Measurements from ENCODE around the gene ZNF362.
A peak's percentile ranks its signal among the peaks of the same experiment; 100 is the strongest.
"Not testable (repeated sequence)": the region's sequence is repeated elsewhere in the genome, so short reads cannot be mapped to it uniquely, and the experiment has no call there.

The ZNF362 gene

DNA sequence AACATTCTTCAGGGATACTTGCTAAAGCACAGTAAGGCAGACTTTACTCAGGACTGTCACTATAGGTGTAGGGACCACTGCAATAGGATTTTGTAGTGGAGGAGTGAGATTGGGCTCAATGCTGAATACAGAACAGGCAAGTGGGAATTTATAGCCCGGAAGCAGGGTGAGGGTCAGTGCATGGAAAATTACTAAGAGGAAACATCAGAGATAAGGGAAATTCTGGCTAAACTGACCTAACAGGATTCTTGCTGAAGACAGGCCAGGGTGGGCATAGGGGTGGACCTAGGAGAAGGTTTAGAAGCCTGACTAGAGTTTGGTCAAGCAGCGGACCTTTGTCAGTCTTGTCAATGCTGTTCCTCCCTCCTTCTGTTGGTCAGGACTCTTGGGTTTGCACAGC is 20.8 kb upstream of the ZNF362 start:
- H3K27ac ChIP-seq = 0 out of 2 replicates have a peak overlapping the region, but pooled peaks have one; percentile 2
- TF ChIP-seq, protein P1, sequence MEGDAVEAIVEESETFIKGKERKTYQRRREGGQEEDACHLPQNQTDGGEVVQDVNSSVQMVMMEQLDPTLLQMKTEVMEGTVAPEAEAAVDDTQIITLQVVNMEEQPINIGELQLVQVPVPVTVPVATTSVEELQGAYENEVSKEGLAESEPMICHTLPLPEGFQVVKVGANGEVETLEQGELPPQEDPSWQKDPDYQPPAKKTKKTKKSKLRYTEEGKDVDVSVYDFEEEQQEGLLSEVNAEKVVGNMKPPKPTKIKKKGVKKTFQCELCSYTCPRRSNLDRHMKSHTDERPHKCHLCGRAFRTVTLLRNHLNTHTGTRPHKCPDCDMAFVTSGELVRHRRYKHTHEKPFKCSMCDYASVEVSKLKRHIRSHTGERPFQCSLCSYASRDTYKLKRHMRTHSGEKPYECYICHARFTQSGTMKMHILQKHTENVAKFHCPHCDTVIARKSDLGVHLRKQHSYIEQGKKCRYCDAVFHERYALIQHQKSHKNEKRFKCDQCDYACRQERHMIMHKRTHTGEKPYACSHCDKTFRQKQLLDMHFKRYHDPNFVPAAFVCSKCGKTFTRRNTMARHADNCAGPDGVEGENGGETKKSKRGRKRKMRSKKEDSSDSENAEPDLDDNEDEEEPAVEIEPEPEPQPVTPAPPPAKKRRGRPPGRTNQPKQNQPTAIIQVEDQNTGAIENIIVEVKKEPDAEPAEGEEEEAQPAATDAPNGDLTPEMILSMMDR (conservative IDR thresholded peaks at IDR 0.05) = no peak
- no peak for TF ChIP-seq ZFX (IDR thresholded peaks at IDR 0.05)

DNA sequence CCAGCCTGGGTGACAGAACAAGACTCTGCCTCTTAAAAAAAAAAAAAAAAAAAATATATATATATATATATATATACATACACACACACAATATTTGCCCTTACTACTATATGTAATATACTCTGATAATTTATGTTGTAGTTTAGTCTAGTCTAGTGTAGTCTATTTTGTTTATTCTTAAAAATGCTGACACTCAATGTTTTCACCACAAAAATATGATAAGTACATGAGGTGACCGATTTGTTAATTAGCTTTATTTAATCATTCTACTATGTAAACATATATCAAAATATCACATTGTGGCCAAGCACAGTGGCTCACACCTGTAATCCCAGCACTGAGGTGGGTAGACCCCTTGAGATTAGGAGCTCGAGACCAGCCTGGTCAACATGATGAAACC is 19.8 kb upstream of the ZNF362 start:
- H3K27ac ChIP-seq = no peak overlapping the region
- TF ChIP-seq, protein P1 (conservative IDR thresholded peaks at IDR 0.05) = no peak
- TF ChIP-seq ZFX (IDR thresholded peaks at IDR 0.05) = no peak

DNA sequence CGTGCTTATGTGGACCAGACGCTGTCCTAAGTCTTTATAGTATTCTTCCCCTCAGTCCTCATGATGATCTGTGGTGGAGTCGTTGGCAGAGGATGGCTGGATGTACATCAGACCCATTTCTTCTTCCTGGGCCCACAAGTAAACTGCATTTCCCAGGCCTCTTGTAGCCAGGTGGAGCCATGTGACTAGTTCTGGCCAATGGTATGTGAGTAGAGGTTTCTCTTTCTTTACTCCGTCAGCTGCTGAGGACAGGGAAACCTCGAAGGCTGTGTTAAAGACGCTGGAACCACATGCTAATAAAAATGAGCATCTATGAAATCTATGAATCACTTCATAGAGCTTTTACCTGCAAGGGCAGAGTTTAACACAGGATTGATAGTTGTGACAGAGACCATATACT is 18.7 kb upstream of the ZNF362 start:
- H3K27ac ChIP-seq = no peak overlapping the region

GRCh38 chr1:33238194-33238724 is 18.0 kb upstream of the ZNF362 start:
- not testable (repeated sequence) for H3K27ac ChIP-seq

More for the DNA sequence above, 18.7 kb upstream of the ZNF362 start:
- TF ChIP-seq, protein P1 (conservative IDR thresholded peaks at IDR 0.05) = no peak
- no peak for TF ChIP-seq ZFX (IDR thresholded peaks at IDR 0.05)

- not testable (repeated sequence) for H3K27ac ChIP-seq
These were observed 16.9 kb upstream of the ZNF362 start for GRCh38 chr1:33239410-33239809.

DNA sequence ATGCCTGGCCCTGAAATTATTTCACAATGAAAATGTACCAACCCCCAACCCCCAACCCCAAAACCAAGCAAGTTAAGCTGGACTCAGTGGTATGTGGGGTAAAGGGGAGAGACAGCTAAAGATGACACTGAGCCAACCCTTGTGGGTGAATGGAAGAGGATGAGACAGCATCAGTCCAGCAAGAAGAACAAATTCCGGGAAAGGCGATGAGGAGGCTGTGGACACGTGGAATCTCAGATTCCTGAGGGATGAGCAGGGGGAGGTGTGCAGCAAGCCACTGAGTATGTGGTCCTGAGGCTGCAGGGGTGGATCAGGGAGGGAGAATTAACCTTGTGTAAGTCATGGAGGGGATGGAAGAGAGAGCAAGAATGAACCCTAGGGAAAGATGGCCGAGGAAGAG is 14.4 kb upstream of the ZNF362 start:
- TF ChIP-seq, protein P1 (conservative IDR thresholded peaks at IDR 0.05) = no peak
- TF ChIP-seq ZFX (IDR thresholded peaks at IDR 0.05) = no peak
- no peak overlapping the region for H3K27ac ChIP-seq

DNA sequence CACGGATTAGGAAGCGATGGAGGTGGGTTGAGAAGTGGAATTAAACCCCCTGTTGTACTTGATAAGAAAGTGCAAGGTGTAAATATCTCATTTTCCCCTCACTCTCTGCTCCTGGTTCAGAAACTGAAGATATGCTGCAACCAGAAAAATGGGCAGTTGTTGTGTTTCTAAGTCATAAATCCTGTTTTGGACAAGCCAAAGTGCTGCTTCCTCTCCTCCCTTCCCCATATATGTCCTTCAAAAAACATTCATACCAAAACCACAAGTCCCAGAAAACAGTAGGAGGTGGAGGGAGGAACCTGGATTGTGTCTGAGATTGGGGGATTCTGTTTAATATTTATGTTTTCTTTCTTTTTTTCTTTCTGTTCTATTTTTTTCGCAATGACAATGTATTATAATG is 13.6 kb upstream of the ZNF362 start:
- no peak overlapping the region for H3K27ac ChIP-seq

GRCh38 chr1:33244143-33244808 is 12.0 kb upstream of the ZNF362 start:
- no peak overlapping the region for H3K27ac ChIP-seq
- TF ChIP-seq ZFX (IDR thresholded peaks at IDR 0.05) = no peak
- TF ChIP-seq, protein P1 (conservative IDR thresholded peaks at IDR 0.05) = no peak

More for the DNA sequence above, 13.6 kb upstream of the ZNF362 start:
- TF ChIP-seq, protein P1 (conservative IDR thresholded peaks at IDR 0.05) = no peak
- TF ChIP-seq ZFX (IDR thresholded peaks at IDR 0.05) = no peak
